Breast epithelium (tissue), 4 donors: ENCODE measurements around the gene MIOX. TPM values are rescaled to one million over a fixed set of nuclear protein-coding genes. Genes with fewer than 3 reads are reported as not detected.

Experiments used
- DNase-seq, 2 donors: peaks; one replicate each; pipeline ENCODE4 v3.0.0-alpha.2; 2019; ENCODE audit warnings: low spot score in 2 of 2
- H3K27ac ChIP-seq, 2 donors: fragments of 200-600 bp; sonication (generic) in 1 of 2; one replicate each; pipeline ENCODE4 v1.5.1; 2016 to 2019; ENCODE audit warnings: mild to moderate bottlenecking in 1 of 2
- H3K27me3 ChIP-seq, 2 donors: fragments of 200-600 bp; sonication (generic) in 1 of 2; one replicate each; pipeline versions ENCODE4 v1.5.1 to v1.6.0; 2017 to 2019; ENCODE audit warnings: control low read depth in 1 of 2, mild to moderate bottlenecking in 1 of 2
- H3K36me3 ChIP-seq: fragments of 200-600 bp; one replicate; pipeline ENCODE4 v1.5.1; 2019
- H3K4me1 ChIP-seq, 2 donors: fragments of 200-600 bp; sonication (generic); one replicate each; pipeline ENCODE4 v1.5.1; 2016 to 2019; ENCODE audit warnings: control low read depth in 1 of 2
- H3K4me3 ChIP-seq, 3 donors: fragments of 200-600 bp; sonication (generic); 1 replicate in 2 of 3; 2 replicates in 1 of 3; pipeline ENCODE4 v1.5.1; 2016 to 2019; ENCODE audit warnings: mild to moderate bottlenecking in 3 of 3, moderate library complexity in 2 of 3
- H3K9me3 ChIP-seq, 2 donors: fragments of 200-600 bp; sonication (generic) in 1 of 2; one replicate each; pipeline ENCODE4 v1.5.1; 2016 to 2019; ENCODE audit warnings: control low read depth in 1 of 2
- POLR2A ChIP-seq: fragments of 450-650 bp; IDR thresholded peaks from one replicate; pipeline ENCODE4 v1.6.1; 2016; ENCODE audit warnings: antibody characterized with exemption, mild to moderate bottlenecking, moderate library complexity
- POLR2AphosphoS5 ChIP-seq, 3 donors: sonication (generic); formaldehyde crosslinking; IDR thresholded peaks; one replicate each; pipeline ENCODE4 v1.6.1; 2017; ENCODE audit warnings: antibody characterized with exemption in 3 of 3
- intact Hi-C: fragments of 100-400 bp; cut with DNase I; formaldehyde crosslinking; loops from one replicate; pipeline ENCODE4 v1.15.1; 2023; ENCODE audit warnings: low total_unique reads
- total RNA-seq, 3 donors: library from RNA; depleted of rRNA; stranded (reverse); fragments of >200 nt; gene quantifications; one replicate each; pipeline ENCODE4 v1.1.0, GENCODE V29; 2016
- TF ChIP-seq, protein P1 (sequence below), 3 donors: fragments of 450-650 bp; IDR thresholded peaks; one replicate each; pipeline ENCODE4 v1.5.1; 2016 to 2017; ENCODE audit warnings: antibody characterized with exemption in 3 of 3, mild to moderate bottlenecking in 3 of 3, moderate library complexity in 3 of 3

Gene MIOX
- total RNA-seq, 3 donors from 2014 or later = not detected

DNA sequence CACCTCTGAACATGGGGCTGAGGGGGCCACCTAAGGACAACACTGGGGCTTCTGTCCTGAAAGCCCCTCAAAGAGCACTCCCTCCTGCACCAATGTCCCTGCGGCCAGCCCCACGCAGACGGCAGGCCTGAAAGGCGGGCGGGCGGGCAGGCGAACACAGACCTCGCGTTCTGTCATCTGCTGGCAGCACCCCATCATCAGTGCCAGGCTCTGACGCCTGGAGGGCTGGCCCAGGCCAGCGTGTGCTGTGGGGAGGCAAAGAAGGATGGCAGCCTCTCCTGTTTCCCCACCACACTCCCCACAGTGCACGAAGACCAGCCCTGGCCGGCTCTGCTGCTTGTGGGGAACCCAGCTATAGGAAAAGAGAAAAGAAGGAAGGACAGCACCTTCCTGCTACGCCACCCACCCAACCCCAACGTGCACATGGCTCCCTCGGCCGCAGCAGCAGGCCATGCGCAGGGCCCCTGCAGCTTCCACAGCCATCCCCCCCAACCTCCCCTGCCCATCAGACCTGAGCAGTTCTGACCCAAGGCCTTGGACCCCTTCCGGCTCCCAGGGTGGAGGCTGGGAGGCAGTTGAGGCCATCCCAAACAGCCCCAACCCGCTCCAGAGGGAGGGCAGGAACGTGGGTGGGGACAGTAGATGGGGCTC is 15.3 kb upstream of the MIOX start:
- H3K27ac ChIP-seq = peak overlapping the region in 1 of 2 donors; percentile 29
- H3K9me3 ChIP-seq = no peaks in the 10 kb centered on the region
- H3K4me3 ChIP-seq = no peak overlapping the region
- TF ChIP-seq POLR2A (no peak), POLR2AphosphoS5 (IDR thresholded peaks at IDR 0.05) (no peak)
- intact Hi-C loops = no loop called here
- peaks cover 16 to 45% of the 10 kb centered on the region in 2 donors for H3K4me1 ChIP-seq
- H3K36me3 ChIP-seq = no peaks in the 10 kb centered on the region
- DNase-seq = no peak
- no peaks in the 10 kb centered on the region for H3K27me3 ChIP-seq

DNA sequence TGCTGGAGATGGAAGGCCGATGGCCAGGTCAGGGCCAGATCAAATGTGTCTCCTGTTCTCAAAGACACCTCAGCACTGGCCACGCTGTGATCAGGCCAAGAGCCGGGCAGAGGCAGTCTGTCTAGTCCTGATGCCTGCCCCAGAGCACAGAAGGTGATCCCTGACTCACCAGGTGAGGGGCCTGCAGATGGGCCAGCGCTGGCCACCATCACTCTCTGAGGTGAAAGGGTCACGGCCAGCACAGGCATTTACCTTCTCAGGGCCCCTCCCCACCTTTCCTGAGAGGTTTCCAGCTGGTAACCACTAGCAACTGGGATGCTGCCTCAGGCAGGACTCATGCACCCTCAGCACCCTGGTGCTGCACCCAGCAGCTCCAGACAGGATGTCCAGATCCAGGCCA is 14.7 kb upstream of the MIOX start:
- Histone ChIP-seq H3K4me3 (peak overlapping the region in 1 of 3 donors; percentile 86), H3K27me3 (no peaks in the 10 kb centered on the region), H3K27ac (no peak overlapping the region), H3K36me3 (no peaks in the 10 kb centered on the region), H3K9me3 (no peaks in the 10 kb centered on the region), H3K4me1 (peaks cover 16 to 45% of the 10 kb centered on the region in 2 donors)
- no peak for DNase-seq
- intact Hi-C loops = no loop called here
- TF ChIP-seq, protein P1, sequence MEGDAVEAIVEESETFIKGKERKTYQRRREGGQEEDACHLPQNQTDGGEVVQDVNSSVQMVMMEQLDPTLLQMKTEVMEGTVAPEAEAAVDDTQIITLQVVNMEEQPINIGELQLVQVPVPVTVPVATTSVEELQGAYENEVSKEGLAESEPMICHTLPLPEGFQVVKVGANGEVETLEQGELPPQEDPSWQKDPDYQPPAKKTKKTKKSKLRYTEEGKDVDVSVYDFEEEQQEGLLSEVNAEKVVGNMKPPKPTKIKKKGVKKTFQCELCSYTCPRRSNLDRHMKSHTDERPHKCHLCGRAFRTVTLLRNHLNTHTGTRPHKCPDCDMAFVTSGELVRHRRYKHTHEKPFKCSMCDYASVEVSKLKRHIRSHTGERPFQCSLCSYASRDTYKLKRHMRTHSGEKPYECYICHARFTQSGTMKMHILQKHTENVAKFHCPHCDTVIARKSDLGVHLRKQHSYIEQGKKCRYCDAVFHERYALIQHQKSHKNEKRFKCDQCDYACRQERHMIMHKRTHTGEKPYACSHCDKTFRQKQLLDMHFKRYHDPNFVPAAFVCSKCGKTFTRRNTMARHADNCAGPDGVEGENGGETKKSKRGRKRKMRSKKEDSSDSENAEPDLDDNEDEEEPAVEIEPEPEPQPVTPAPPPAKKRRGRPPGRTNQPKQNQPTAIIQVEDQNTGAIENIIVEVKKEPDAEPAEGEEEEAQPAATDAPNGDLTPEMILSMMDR (IDR thresholded peaks at IDR 0.05) = no peak
- TF ChIP-seq POLR2A = no peak
- TF ChIP-seq POLR2AphosphoS5 (IDR thresholded peaks at IDR 0.05) = no peak

DNA sequence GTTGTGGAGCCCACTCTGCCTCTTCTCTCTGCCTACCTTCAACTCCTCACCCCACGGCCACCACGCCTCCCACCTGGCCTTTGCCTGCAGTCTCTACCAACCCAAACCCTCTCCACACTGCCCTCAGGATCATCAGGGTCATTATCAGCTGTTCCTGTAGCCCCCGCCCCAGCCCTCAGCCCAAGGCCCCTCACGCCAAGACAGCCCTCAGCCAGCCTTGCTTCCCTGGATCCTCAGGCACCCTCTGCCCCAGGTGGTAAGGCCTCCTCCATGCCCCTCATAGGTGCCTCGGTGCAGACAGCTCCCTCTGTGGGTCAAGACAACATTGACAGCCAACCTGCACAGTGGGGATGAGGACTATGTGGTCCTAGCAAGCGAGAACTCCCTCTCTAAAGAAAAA is 13.6 kb upstream of the MIOX start:
- TF ChIP-seq POLR2A (no peak), POLR2AphosphoS5 (IDR thresholded peaks at IDR 0.05) (no peak)
- TF ChIP-seq, protein P1 (IDR thresholded peaks at IDR 0.05) = no peak
- no peaks in the 10 kb centered on the region for H3K36me3 ChIP-seq
- no peaks in the 10 kb centered on the region for H3K9me3 ChIP-seq
- no peak overlapping the region for H3K27ac ChIP-seq
- H3K4me3 ChIP-seq = peak overlapping the region in 2 of 3 donors; percentile 86 to 89
- DNase-seq = no peak
- H3K27me3 ChIP-seq = no peaks in the 10 kb centered on the region
- intact Hi-C loops = no loop called here
- H3K4me1 ChIP-seq = peaks cover 16 to 45% of the 10 kb centered on the region in 2 donors

DNA sequence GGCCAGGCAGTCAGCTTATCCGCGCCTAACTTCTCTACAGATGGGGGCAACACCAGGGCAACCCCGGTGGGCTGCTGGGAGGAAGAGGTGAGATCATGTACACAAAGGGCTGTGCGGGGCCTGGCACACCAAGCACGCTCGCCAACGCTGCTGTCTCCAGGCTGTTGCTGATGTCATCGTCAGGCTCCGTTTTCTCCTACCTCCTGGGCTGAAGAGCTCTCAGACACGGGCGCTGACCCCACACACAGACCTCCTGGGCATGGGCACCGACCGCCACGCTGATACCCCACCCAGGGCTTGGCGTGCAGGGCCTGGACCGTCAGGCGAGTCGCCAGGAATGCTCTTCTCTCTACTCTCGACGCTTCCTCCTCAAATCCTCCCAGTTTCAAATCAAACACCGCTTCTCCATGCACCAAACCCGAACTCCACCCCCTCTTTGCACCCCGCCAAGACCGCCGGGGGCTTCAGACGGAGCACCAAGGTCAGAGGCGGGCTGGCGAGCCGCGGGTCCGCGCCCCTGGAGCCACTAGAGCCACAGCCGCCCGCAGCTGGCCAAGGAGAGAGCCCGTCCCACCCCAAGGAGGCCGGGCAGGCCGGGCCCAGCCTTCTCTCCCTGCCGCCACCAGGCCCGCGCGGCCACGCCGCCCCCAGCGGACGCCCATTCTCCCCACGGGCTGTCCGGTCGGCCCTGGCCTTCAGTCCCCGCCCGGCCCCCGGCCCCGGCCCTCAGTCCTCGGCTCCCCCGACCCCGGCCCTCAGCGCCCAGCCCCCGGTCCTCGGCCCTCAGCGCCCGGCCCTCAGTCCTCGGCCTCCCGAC is 12.6 kb upstream of the MIOX start:
- no peaks in the 10 kb centered on the region for H3K9me3 ChIP-seq
- H3K4me3 ChIP-seq = peak overlapping the region; percentile 74 to 89 (median 86)
- TF ChIP-seq, protein P1 (IDR thresholded peaks at IDR 0.05) = no peak
- no peak for TF ChIP-seq POLR2A
- no peak for TF ChIP-seq POLR2AphosphoS5 (IDR thresholded peaks at IDR 0.05)
- DNase-seq = no peak
- peak overlapping the region; percentile 86 to 89 for H3K27ac ChIP-seq
- intact Hi-C loops = no loop called here
- H3K36me3 ChIP-seq = no peaks in the 10 kb centered on the region
- H3K4me1 ChIP-seq = peaks cover 16 to 45% of the 10 kb centered on the region in 2 donors
- no peaks in the 10 kb centered on the region for H3K27me3 ChIP-seq

DNA sequence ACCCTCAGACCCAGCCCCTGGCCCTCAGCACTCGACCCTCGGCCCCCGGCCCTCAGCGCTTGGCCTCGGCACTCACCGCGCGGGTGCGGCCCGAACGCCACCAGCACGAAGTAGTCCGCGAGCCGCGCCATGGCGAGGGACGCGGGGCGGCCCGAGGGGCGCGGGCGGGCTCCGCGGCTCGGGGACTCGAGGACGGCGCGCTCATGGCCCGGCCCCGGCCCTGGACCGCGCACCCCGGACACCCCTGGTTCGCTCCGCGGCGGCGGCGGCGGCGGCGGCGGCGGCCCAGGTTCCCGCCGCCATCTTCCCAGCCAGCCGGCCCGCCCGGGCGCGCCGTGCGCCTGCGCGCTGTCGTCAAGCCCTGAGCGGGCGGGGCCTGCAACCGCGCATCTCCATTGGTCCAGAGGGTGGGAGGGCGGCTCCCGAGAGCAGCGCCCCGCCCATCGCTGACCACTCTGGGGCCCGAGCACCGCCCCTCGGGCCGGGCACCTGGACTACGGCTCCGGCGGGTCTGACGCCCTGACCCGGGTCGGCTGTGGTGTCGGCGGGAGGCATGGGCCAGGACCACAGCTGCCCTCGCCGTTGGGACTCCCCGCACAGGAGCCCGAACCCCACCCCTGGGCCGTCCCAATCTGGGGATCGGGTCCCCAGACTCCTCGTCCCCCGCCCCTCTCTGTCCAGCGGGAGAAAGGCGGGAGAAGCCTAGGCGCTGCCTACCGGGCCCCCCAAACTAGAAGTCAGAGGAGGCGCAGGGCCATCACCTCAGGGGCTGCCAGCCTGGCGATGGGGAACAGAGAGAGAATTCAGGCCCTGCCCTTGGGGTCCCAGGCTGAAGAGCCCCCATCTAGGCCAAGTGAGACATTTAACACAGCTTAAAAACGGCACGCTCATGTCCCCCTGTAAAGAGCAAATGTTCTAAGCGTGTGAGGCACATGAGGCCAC is 11.7 kb upstream of the MIOX start, which contains the start of gene SBF1:
TSS of gene SBF1 (minus strand) at position 326 of the 942 bp plus-strand sequence. CDS start at position 131, 195 bp downstream.
- Histone ChIP-seq H3K4me3 (peak within 1 kb of the TSS; percentile 74 to 89 (median 86)), H3K27me3 (no peaks in the 10 kb centered on the region), H3K4me1 (peaks cover 13 to 37% of the 10 kb centered on the region in 2 donors), H3K9me3 (no peaks in the 10 kb centered on the region), H3K27ac (peak within 1 kb of the TSS; percentile 86 to 89), H3K36me3 (no peaks in the 10 kb centered on the region)
- DNase-seq = peak; percentile 88
- TF ChIP-seq POLR2A (no peak), POLR2AphosphoS5 (IDR thresholded peaks at IDR 0.05) (peak in 1 of 3 donors; percentile 52)
- intact Hi-C loops = no loop called here
